MM.1S (cell line): ENCODE measurements around the gene PTPRN2.

Experiments used
- EZH2 ChIP-seq: fragments of 300-600 bp; sonication (generic); optimal IDR thresholded peaks from 2 replicates; pipeline ENCODE3; 2017; ENCODE audit warnings: low read depth, mild to moderate bottlenecking, antibody characterized with exemption, low read length, mixed read lengths
- TF ChIP-seq, protein P1 (sequence below): fragments of 300-600 bp; sonication (generic); IDR thresholded peaks from 2 replicates; pipeline ENCODE4 v1.5.1; 2016; ENCODE audit warnings: antibody characterized with exemption, low read length, mixed read lengths

GRCh38 chr7:157947504-157947903 lies 640.1 kb downstream of the PTPRN2 start:
- TF ChIP-seq, protein P1, sequence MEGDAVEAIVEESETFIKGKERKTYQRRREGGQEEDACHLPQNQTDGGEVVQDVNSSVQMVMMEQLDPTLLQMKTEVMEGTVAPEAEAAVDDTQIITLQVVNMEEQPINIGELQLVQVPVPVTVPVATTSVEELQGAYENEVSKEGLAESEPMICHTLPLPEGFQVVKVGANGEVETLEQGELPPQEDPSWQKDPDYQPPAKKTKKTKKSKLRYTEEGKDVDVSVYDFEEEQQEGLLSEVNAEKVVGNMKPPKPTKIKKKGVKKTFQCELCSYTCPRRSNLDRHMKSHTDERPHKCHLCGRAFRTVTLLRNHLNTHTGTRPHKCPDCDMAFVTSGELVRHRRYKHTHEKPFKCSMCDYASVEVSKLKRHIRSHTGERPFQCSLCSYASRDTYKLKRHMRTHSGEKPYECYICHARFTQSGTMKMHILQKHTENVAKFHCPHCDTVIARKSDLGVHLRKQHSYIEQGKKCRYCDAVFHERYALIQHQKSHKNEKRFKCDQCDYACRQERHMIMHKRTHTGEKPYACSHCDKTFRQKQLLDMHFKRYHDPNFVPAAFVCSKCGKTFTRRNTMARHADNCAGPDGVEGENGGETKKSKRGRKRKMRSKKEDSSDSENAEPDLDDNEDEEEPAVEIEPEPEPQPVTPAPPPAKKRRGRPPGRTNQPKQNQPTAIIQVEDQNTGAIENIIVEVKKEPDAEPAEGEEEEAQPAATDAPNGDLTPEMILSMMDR = no peak
- no peak for TF ChIP-seq EZH2
